Activated naive CD8-positive, alpha-beta T cell (primary cell): ENCODE results near the gene SND1.

Experiments
- H3K27ac Mint-ChIP-seq: one replicate; pipeline ENCODE4 v1.8.0; 2021; ENCODE audit warnings: mixed read lengths
- H3K27me3 Mint-ChIP-seq: one replicate; pipeline ENCODE4 v1.8.0; 2021; ENCODE audit warnings: mixed read lengths
- H3K36me3 Mint-ChIP-seq: one replicate; pipeline ENCODE4 v1.8.0; 2021; ENCODE audit warnings: mixed read lengths
- H3K4me1 Mint-ChIP-seq: one replicate; pipeline ENCODE4 v1.8.0; 2021; ENCODE audit warnings: low read depth, mixed read lengths
- H3K4me3 Mint-ChIP-seq: one replicate; pipeline ENCODE4 v1.8.0; 2021; ENCODE audit warnings: mild to moderate bottlenecking, mixed read lengths
- H3K9me3 Mint-ChIP-seq: one replicate; pipeline ENCODE4 v1.8.0; 2021; ENCODE audit warnings: low read depth, mixed read lengths

The SND1 gene

GRCh38 chr7:128141683-128142195 is 489.7 kb downstream of the SND1 start:
- peaks cover 4% of the 10 kb centered on the region for H3K4me1 Mint-ChIP-seq
- H3K27ac Mint-ChIP-seq = no peak overlapping the region
- H3K9me3 Mint-ChIP-seq = peaks cover 13% of the 10 kb centered on the region
- no peak overlapping the region for H3K4me3 Mint-ChIP-seq
- H3K27me3 Mint-ChIP-seq = peaks cover 5% of the 10 kb centered on the region
- H3K36me3 Mint-ChIP-seq = peaks cover 3% of the 10 kb centered on the region
